Ishikawa (cell line): ENCODE data around the gene PHYKPL.

Experiments
- CEBPB ChIP-seq: IDR thresholded peaks from 2 replicates; pipeline ENCODE4 v1.6.1; 2012
- CREB1 ChIP-seq: IDR thresholded peaks from 2 replicates; pipeline ENCODE4 v1.6.1; 2012; ENCODE audit warnings: low read depth
- EGR1 ChIP-seq: IDR thresholded peaks from 2 replicates; pipeline ENCODE4 v1.6.1; 2012
- EP300 ChIP-seq: IDR thresholded peaks from 2 replicates; pipeline ENCODE4 v1.6.1; 2012; ENCODE audit warnings: borderline replicate concordance
- FOXM1 ChIP-seq: IDR thresholded peaks from 2 replicates; pipeline ENCODE4 v1.6.1; 2012; ENCODE audit warnings: low read depth, borderline replicate concordance
- MAX ChIP-seq: IDR thresholded peaks from 2 replicates; pipeline ENCODE4 v1.6.1; 2012
- NFIC ChIP-seq: IDR thresholded peaks from 2 replicates; pipeline ENCODE4 v1.6.1; 2012
- RAD21 ChIP-seq: IDR thresholded peaks from 2 replicates; pipeline ENCODE4 v1.6.1; 2012; ENCODE audit warnings: low read depth
- TAF1 ChIP-seq: IDR thresholded peaks from 2 replicates; pipeline ENCODE4 v1.6.1; 2012; ENCODE audit warnings: low read depth, mild to moderate bottlenecking
- TCF12 ChIP-seq: IDR thresholded peaks from 2 replicates; pipeline ENCODE4 v1.6.1; 2012; ENCODE audit warnings: low read depth
- TEAD4 ChIP-seq: IDR thresholded peaks from 2 replicates; pipeline ENCODE4 v1.6.1; 2012
- USF1 ChIP-seq: IDR thresholded peaks from 2 replicates; pipeline ENCODE4 v1.6.1; 2012
- YY1 ChIP-seq: IDR thresholded peaks from 2 replicates; pipeline ENCODE4 v1.6.1; 2012; ENCODE audit warnings: low read depth
- ZBTB7A ChIP-seq: IDR thresholded peaks from 2 replicates; pipeline ENCODE4 v1.6.1; 2012; ENCODE audit warnings: low read depth
- TF ChIP-seq, protein P1 (sequence below): IDR thresholded peaks from 2 replicates; pipeline ENCODE4 v1.6.1; 2012; ENCODE audit warnings: low read depth, mild to moderate bottlenecking

Gene PHYKPL

GRCh38 chr5:178252258-178252657 lies 19.7 kb upstream of the PHYKPL start:
- TF ChIP-seq TEAD4 (no peak), CREB1 (no peak), MAX (no peak), CEBPB (no peak), EGR1 (no peak), USF1 (no peak), TAF1 (no peak), RAD21 (no peak), FOXM1 (no peak), ZBTB7A (no peak), EP300 (no peak)
- TF ChIP-seq, protein P1, sequence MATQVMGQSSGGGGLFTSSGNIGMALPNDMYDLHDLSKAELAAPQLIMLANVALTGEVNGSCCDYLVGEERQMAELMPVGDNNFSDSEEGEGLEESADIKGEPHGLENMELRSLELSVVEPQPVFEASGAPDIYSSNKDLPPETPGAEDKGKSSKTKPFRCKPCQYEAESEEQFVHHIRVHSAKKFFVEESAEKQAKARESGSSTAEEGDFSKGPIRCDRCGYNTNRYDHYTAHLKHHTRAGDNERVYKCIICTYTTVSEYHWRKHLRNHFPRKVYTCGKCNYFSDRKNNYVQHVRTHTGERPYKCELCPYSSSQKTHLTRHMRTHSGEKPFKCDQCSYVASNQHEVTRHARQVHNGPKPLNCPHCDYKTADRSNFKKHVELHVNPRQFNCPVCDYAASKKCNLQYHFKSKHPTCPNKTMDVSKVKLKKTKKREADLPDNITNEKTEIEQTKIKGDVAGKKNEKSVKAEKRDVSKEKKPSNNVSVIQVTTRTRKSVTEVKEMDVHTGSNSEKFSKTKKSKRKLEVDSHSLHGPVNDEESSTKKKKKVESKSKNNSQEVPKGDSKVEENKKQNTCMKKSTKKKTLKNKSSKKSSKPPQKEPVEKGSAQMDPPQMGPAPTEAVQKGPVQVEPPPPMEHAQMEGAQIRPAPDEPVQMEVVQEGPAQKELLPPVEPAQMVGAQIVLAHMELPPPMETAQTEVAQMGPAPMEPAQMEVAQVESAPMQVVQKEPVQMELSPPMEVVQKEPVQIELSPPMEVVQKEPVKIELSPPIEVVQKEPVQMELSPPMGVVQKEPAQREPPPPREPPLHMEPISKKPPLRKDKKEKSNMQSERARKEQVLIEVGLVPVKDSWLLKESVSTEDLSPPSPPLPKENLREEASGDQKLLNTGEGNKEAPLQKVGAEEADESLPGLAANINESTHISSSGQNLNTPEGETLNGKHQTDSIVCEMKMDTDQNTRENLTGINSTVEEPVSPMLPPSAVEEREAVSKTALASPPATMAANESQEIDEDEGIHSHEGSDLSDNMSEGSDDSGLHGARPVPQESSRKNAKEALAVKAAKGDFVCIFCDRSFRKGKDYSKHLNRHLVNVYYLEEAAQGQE = no peak

DNA sequence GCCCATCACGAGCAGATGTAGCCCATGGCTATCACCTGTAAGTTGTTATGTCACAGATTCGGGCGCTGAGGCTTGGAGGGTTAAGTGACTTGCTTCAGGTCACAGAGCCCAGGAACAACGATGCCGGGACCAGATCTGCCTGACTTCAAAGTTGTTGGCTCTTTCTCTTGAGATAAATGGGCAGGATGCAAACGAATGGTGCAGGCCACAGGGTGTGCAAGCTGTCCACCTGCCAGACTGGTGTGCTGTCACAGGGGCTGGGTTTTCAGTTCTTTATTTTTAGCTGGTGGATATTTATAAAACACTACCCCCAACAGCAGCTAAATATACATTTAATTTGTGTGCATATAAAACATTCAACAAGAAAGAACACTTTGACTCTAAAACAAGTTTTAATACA lies 17.7 kb upstream of the PHYKPL start:
- TF ChIP-seq FOXM1 (no peak), RAD21 (no peak), EGR1 (no peak), EP300 (no peak), TCF12 (no peak), MAX (no peak), USF1 (no peak), NFIC (no peak), ZBTB7A (no peak), YY1 (no peak), CEBPB (no peak), TAF1 (no peak), CREB1 (no peak), TEAD4 (no peak)
- TF ChIP-seq, protein P1 = no peak

- TF ChIP-seq MAX (no peak), ZBTB7A (no peak), FOXM1 (no peak), RAD21 (no peak), TCF12 (no peak), USF1 (no peak), NFIC (no peak), TAF1 (no peak), CEBPB (no peak), EGR1 (no peak)
Observed at GRCh38 chr5:178249191-178249989, 16.8 kb upstream of the PHYKPL start.

DNA sequence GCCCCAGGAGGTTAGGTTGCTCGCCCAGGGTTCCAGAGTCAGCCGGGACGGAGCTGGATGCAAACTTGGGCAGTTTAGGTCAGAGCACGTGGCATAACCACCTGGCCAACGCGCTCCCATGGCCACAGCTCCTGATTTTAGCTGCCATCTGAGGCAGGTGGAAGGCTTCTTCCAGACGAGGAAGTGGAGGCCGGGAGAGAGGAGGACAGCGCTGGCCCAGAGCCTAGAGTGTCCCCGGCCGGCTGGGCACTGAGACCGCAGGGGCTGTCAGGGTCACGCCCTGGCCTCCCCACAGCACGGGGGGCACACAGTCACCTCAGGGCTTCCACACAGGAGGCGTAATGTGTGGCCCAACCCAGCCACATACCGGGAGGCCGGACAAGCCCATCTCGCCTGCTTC lies 16.1 kb upstream of the PHYKPL start:
- TF ChIP-seq TAF1 (no peak), CREB1 (no peak), ZBTB7A (no peak), NFIC (no peak), YY1 (no peak), MAX (no peak), EP300 (no peak), TCF12 (no peak), EGR1 (no peak), TEAD4 (no peak), USF1 (no peak), FOXM1 (no peak), CEBPB (no peak), RAD21 (no peak)
- TF ChIP-seq, protein P1 = no peak
